MCF 10A (cell line): ENCODE measurements around the gene TUBB8. TPM values are rescaled to one million over a fixed set of nuclear protein-coding genes. Genes with fewer than 3 reads are reported as not detected.

Experiments used
- BruUV-seq: library from RNA; stranded (reverse); fragments of 400-500 nt; replicated peaks from 2 replicates; lab custom pipeline; 2021; lab: Mats Ljungman, UMichigan
- CTCF ChIA-PET: fragments of 300-600 bp; sonication (Branson Sonifier 250); formaldehyde crosslinking; extraction: SDS; loops from one replicate; lab custom pipeline; 2021; ENCODE audit warnings: antibody characterized with exemption, inconsistent platforms; lab: Yijun Ruan, JAX
- POLR2A ChIA-PET: fragments of 300-600, 350-650 bp; sonication (Branson Sonifier 250); formaldehyde crosslinking; extraction: SDS; loops from one replicate; lab custom pipeline; 2020; ENCODE audit warnings: antibody characterized with exemption, inconsistent platforms; lab: Yijun Ruan, JAX
- DNase-seq: peaks from one replicate; pipeline ENCODE4 v3.0.0-alpha.2; 2018; ENCODE audit not compliant: unreplicated experiment
- H3K27ac Mint-ChIP-seq: one replicate; pipeline ENCODE4 v1.8.0; 2022; ENCODE audit warnings: mild to moderate bottlenecking, low read depth, mixed read lengths; ENCODE audit not compliant: unreplicated experiment
- H3K27me3 Mint-ChIP-seq: one replicate; pipeline ENCODE4 v1.8.0; 2022; ENCODE audit warnings: mixed read lengths; ENCODE audit not compliant: insufficient read depth, unreplicated experiment
- H3K36me3 Mint-ChIP-seq: one replicate; pipeline ENCODE4 v1.8.0; 2022; ENCODE audit warnings: mild to moderate bottlenecking, moderate library complexity, mixed read lengths; ENCODE audit not compliant: insufficient read depth, unreplicated experiment
- H3K4me1 Mint-ChIP-seq: one replicate; pipeline ENCODE4 v1.8.0; 2022; ENCODE audit warnings: mixed read lengths; ENCODE audit not compliant: insufficient read depth, unreplicated experiment
- H3K4me3 Mint-ChIP-seq: one replicate; pipeline ENCODE4 v1.8.0; 2022; ENCODE audit warnings: mild to moderate bottlenecking, moderate library complexity, mixed read lengths; ENCODE audit not compliant: unreplicated experiment
- H3K9me3 Mint-ChIP-seq: one replicate; pipeline ENCODE4 v1.8.0; 2022; ENCODE audit warnings: mixed read lengths; ENCODE audit not compliant: unreplicated experiment
- intact Hi-C: fragments of 100-400 bp; cut with micrococcal nuclease; formaldehyde crosslinking; loops from 2 replicates; pipeline ENCODE4 v1.14.1; 2022
- total RNA-seq: library from RNA; stranded (reverse); gene quantifications from 2 replicates; pipeline ENCODE4 v1.2.3, GENCODE V29; 2022
- TF ChIP-seq, protein P1 (sequence below): fragments of 200-600 bp; IDR thresholded peaks from one replicate; pipeline ENCODE4 v1.8.0; 2022; ENCODE audit warnings: antibody characterized with exemption, mild to moderate bottlenecking; ENCODE audit not compliant: unreplicated experiment

TUBB8 gene
- total RNA-seq, 1 experiment from 2014 or later, result not detected

DNA sequence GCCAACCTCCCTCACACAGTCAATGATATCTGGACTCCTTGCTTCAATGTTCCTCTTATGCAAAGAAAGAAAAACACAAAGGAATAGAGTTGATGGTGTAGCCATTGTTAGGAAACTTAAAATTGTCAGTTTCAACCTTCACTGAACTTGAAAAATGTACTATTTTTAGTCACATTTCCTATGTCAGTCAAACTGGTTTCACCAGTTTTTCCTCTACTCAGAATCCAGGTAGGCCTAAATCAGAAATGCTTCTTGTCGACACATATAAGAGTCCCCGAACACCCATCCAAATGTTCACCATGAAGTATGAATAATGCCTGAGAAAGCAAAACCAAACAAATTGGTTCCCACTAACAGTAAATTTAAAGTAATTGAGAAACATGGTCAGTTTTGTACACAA lies 43.8 kb upstream of the TUBB8 start:
- Mint-ChIP-seq H3K4me1 (no peaks in the 10 kb centered on the region), H3K27ac (no peak overlapping the region), H3K9me3 (peaks cover 11% of the 10 kb centered on the region), H3K27me3 (no peaks in the 10 kb centered on the region), H3K4me3 (no peak overlapping the region), H3K36me3 (no peaks in the 10 kb centered on the region)
- no peak for DNase-seq
- POLR2A ChIA-PET, result no interaction called here
- intact Hi-C loops, result no loop called here
- BruUV-seq, result no TSS peak
- CTCF ChIA-PET, result no interaction called here
- TF ChIP-seq, protein P1, sequence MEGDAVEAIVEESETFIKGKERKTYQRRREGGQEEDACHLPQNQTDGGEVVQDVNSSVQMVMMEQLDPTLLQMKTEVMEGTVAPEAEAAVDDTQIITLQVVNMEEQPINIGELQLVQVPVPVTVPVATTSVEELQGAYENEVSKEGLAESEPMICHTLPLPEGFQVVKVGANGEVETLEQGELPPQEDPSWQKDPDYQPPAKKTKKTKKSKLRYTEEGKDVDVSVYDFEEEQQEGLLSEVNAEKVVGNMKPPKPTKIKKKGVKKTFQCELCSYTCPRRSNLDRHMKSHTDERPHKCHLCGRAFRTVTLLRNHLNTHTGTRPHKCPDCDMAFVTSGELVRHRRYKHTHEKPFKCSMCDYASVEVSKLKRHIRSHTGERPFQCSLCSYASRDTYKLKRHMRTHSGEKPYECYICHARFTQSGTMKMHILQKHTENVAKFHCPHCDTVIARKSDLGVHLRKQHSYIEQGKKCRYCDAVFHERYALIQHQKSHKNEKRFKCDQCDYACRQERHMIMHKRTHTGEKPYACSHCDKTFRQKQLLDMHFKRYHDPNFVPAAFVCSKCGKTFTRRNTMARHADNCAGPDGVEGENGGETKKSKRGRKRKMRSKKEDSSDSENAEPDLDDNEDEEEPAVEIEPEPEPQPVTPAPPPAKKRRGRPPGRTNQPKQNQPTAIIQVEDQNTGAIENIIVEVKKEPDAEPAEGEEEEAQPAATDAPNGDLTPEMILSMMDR, result no peak

DNA sequence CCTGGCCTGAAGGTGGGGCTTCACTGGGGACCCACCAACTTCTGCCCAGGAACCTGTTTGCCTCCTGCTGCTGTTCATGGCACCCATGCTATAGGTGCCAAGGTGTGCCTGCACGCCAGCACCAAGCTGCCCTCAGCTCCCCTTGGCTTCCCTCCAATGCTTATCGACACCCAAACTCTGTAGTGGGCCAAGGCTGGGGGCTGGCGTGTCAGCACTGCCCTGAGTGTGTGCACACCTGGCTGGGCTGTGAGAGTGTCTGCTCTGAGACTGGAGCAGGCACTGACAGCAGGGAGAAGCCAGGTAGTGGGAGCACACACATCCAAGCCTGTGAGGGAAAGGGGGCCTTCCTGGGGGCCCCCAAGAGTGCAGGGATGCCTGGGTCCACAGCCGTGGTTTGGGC lies 43.1 kb upstream of the TUBB8 start:
- TF ChIP-seq, protein P1, result no peak
- Mint-ChIP-seq H3K27ac (no peak overlapping the region), H3K4me1 (no peaks in the 10 kb centered on the region), H3K36me3 (no peaks in the 10 kb centered on the region), H3K9me3 (peaks cover 11% of the 10 kb centered on the region), H3K4me3 (no peak overlapping the region), H3K27me3 (no peaks in the 10 kb centered on the region)
- ChIA-PET POLR2A (no interaction called here), CTCF (interaction anchor here (1.0 kb wide), 1 partner anchor 18 kb away, joined by 4 read pairs; no protein-coding TSS in a partner anchor)
- DNase-seq, result no peak
- no TSS peak for BruUV-seq
- intact Hi-C loops, result no loop called here

DNA sequence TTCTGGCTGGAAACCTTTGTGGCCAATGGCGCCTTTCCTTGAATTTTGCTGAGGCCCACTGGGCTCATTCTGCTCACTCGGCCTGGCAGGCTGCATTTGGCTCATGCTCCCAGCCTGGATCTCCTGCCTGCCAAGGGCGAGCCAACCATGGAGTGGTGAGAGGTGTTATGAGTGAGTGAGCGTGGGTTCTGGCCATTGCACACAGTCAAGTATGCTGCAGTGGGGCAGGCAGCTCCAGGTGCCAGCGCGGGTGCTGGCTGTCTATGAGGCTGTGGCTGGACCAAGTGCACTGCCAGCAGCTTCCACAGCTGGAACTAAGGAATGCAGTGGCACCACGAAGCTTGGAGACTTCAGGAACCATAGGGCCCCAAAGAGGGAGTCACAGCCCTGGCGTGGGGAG lies 42.2 kb upstream of the TUBB8 start:
- no TSS peak for BruUV-seq
- H3K36me3 Mint-ChIP-seq, result no peaks in the 10 kb centered on the region
- no peak overlapping the region for H3K27ac Mint-ChIP-seq
- no peak overlapping the region for H3K4me3 Mint-ChIP-seq
- no peaks in the 10 kb centered on the region for H3K4me1 Mint-ChIP-seq
- TF ChIP-seq, protein P1, result no peak
- POLR2A ChIA-PET, result no interaction called here
- no peak for DNase-seq
- peaks cover 11% of the 10 kb centered on the region for H3K9me3 Mint-ChIP-seq
- CTCF ChIA-PET, result interaction anchor here (0.7 to 1.0 kb wide), 2 partner anchors 17 to 42 kb away, joined by 3 to 4 read pairs; no protein-coding TSS in a partner anchor
- H3K27me3 Mint-ChIP-seq, result no peaks in the 10 kb centered on the region
- intact Hi-C loops, result no loop called here

- Mint-ChIP-seq H3K27me3 (no peaks in the 10 kb centered on the region), H3K36me3 (no peaks in the 10 kb centered on the region), H3K4me3 (no peak overlapping the region), H3K9me3 (peaks cover 10% of the 10 kb centered on the region), H3K4me1 (no peaks in the 10 kb centered on the region), H3K27ac (no peak overlapping the region)
- intact Hi-C loops, result no loop called here
- no TSS peak for BruUV-seq
- TF ChIP-seq, protein P1, result no peak
- ChIA-PET CTCF (no interaction called here), POLR2A (no interaction called here)
- no peak for DNase-seq
Observed at GRCh38 chr10:90161-90560, 41.1 kb upstream of the TUBB8 start.
